WI38 (cell line): ENCODE results near the gene KPNA3.

Experiments
- H3K4me3 ChIP-seq: 2 replicates; pipeline ENCODE4 v1.5.1; 2011; ENCODE audit warnings: low read depth, mild to moderate bottlenecking, control low read depth, low read length
- TF ChIP-seq, protein P1 (sequence below): IDR thresholded peaks from 2 replicates; pipeline ENCODE4 v1.5.1; 2012; ENCODE audit warnings: low read depth, mild to moderate bottlenecking, control low read depth, low read length

The KPNA3 gene

DNA sequence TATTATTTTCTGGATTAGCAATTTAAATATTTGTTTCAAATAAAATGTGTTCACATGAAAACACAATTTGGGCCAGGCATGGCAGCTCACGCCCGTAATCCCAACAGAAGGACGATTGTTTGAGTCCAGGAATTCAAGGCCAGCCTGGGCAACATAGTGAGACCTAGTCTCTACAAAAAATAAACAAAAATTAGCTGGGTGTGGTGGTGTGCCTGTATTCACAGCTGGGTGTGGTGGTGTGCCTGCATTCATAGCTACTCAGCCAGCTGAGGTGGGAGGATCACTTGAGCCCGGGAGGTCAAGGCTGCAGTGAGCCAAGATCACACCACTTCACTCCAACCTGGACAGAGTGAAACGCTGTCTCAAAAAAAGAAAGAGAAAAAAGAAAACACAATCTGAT lies 46.4 kb downstream of the KPNA3 start:
- TF ChIP-seq, protein P1, sequence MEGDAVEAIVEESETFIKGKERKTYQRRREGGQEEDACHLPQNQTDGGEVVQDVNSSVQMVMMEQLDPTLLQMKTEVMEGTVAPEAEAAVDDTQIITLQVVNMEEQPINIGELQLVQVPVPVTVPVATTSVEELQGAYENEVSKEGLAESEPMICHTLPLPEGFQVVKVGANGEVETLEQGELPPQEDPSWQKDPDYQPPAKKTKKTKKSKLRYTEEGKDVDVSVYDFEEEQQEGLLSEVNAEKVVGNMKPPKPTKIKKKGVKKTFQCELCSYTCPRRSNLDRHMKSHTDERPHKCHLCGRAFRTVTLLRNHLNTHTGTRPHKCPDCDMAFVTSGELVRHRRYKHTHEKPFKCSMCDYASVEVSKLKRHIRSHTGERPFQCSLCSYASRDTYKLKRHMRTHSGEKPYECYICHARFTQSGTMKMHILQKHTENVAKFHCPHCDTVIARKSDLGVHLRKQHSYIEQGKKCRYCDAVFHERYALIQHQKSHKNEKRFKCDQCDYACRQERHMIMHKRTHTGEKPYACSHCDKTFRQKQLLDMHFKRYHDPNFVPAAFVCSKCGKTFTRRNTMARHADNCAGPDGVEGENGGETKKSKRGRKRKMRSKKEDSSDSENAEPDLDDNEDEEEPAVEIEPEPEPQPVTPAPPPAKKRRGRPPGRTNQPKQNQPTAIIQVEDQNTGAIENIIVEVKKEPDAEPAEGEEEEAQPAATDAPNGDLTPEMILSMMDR, result no peak

DNA sequence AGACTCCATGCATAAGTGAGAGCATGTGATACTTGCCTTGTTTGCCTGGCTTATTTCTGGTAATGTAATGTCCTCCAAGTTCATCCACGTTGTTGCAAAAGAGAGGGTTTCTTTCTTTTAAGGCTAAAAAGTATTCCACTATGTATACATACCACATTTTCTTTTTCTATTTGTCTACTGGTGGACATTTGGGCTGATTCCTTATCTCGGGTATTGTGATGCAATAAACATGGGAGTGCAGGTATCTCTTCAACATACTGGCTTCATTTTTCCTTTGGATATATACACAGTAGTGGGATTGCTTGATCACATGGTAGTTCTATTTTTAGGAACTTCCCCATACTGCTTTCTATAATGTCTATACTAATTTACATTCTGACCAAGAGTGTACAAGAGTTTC lies 51.6 kb downstream of the KPNA3 start:
- H3K4me3 ChIP-seq, result no peak overlapping the region
- TF ChIP-seq, protein P1, result no peak

More for the DNA sequence above, 46.4 kb downstream of the KPNA3 start:
- H3K4me3 ChIP-seq, result no peak overlapping the region

GRCh38 chr13:49739498-49740187 lies 52.8 kb downstream of the KPNA3 start:
- TF ChIP-seq, protein P1, result no peak
- no peak overlapping the region for H3K4me3 ChIP-seq

DNA sequence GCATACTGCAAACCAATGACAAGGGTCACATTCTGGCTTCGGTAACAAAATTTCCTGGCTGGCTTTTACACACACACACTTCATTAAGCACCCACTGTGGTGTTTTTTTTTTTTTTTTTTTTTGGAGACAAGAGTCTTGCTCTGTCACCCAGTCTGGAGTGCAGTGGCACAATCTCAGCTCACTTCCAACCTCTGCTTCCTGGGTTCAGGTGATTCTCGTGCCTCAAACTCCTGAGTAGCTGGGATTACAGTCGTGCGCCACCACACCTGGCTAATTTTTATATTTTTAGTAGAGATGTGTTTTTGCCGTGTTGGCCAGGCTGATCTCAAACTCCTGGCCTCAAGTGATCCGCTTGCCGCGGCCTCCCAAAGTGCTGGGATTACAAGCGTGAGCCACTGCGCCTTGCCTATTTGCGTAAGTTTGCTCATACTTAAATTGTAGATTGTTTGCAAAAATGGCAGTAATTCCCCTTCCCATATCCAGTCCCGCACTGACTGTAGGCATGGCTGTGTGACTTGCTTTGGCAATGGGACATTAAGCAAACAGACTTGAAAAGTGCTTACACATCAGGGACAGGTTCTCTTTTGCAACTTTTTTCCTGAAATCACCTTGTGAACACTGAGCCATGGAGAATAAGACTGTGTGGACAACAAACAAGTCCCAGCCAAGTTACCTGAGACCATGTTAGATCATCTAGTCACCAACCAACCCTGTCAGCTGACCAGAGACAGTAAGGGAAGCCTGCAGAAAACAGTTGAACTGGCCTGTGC lies 59.1 kb downstream of the KPNA3 start:
- H3K4me3 ChIP-seq, result no peak overlapping the region
- TF ChIP-seq, protein P1, result no peak

DNA sequence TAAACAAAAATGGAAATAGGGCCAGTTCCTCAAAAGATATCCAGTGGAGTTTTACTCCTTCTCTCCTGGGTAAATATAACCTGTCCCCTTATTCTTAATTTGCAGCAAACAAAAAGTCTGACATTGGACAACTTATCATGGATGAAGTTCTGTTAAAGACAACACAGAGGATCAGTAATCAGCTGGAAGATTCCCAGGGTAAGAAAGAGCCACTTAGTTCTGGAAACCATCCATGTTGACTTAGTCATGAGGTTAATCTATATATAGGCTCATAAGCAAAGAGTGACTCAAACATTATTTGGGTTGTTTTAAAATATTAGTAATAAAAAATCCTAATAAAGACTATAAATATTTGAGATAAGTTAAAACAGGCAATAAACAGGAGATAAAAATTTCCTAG lies 60.7 kb downstream of the KPNA3 start:
- TF ChIP-seq, protein P1, result no peak
- no peak overlapping the region for H3K4me3 ChIP-seq

GRCh38 chr13:49716615-49717014 lies 75.9 kb downstream of the KPNA3 start:
- TF ChIP-seq, protein P1, result no peak
- no peak overlapping the region for H3K4me3 ChIP-seq

GRCh38 chr13:49714757-49715156 lies 77.7 kb downstream of the KPNA3 start:
- no peak overlapping the region for H3K4me3 ChIP-seq
- TF ChIP-seq, protein P1, result no peak
